Forelimb muscle (tissue), 1 donor: ENCODE data around the gene BCL2L12. TPM values are rescaled to one million over a fixed set of nuclear protein-coding genes. Genes with fewer than 3 reads are reported as not detected.

ENCODE experiments used
- DNase-seq: peaks from one replicate; pipeline ENCODE4 v3.0.0-alpha.2; 2013; ENCODE audit warnings: low read depth
- polyA plus RNA-seq: library from polyadenylated mRNA; unstranded; fragments of 120-200 nt; gene quantifications from one replicate; pipeline ENCODE4 v1.2.1, GENCODE V29; 2013; ENCODE audit not compliant: insufficient read length

The BCL2L12 gene
- polyA plus RNA-seq, 1 donor = 28.4 TPM

DNA sequence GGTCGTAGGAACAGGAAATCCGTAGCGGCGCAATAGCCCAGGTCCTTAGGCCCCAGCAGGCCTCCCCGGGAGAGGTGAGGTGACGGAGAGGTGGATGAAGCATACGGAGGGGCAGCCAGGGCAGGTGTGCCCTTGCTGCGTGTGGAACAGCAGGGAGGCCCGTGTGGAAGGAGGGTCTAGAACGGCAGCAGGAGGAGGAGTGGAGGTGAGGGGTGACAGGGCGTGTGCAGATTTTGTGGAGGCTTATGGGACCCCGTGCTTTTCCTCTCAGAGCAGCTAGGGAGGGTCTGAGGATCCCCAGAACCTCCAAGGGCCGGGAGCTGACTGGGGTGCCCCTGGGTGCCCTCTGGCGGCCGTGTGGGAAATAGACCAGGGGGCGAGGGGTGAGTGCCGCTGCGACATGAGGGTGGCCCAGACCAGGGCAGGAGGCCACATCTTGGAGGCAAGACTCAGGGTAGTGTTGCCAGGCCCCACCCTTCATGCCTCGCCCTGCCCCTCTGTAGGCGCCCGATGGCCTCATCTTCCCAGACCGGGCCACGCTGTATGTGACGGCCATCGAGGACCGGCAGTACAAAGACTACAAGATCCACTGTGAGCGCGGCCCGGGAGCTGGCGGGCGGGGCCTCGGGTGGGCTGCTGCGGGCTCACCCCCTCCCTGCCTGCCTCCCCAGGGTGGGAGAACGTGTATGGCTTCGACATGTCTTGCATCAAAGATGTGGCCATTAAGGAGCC is 18.7 kb downstream of the BCL2L12 start:
- DNase-seq = no peak

GRCh38 chr19:49684983-49685553 is 19.3 kb downstream of the BCL2L12 start:
- DNase-seq = no peak

- DNase-seq = no peak
Observed at GRCh38 chr19:49685845-49686332, 20.2 kb downstream of the BCL2L12 start.

DNA sequence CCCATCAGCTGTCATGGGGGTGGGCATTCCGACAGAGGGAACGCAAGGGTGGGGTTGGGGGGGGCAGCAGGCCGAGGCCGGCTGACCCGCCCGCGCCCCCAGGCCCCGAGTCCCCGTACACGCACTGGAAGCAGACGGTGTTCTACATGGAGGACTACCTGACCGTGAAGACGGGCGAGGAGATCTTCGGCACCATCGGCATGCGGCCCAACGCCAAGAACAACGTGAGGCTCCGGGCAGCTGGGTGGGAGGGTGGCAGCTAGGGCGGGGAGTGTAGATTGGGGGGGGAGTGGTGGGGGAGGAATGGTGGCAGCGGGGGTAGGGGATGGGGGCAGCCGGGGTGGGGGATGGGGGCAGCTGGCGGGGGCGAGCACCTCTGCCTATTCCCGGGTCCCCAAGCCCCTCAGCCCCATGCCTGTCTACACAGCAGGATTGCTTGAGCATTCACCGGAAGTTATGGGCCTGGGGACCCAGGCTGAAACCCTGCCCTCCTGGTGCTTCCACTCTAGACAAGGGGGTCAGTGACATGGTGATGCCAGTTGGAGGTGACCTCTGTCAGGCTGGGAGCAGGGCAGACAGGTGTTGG is 20.9 kb downstream of the BCL2L12 start:
- DNase-seq = no peak

- no peak for DNase-seq
Observed at GRCh38 chr19:49687150-49687549, 21.4 kb downstream of the BCL2L12 start.

DNA sequence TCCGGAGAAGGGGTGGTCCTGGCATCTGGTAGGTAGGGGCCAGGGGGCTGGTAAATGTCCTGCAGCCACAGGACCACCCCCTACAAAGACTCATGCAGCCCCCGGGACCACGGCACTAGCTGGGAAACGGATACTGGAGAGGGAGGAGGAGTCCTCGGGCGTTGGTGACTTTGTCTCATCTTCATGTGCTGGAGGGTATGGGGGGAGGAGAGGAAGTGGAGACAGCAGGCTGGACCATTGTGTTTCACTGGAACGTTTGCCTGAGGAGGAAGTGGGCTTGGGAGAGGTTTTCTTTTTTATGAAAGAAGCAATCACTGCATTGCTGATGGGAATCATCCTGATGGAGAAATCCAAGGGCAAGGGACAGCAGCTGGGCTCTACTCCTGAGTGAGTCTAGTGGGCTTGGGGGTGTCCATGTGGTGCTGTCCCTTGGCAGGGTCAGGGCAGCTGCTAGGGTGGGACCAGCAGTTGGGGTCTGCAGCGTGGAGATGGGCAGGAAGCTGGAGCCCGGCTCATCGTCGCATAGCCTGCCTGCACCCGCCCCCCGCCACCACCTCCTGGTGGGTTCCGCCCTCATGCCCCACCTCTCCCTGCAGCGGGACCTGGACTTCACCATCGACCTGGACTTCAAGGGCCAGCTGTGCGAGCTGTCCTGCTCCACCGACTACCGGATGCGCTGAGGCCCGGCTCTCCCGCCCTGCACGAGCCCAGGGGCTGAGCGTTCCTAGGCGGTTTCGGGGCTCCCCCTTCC is 22.0 kb downstream of the BCL2L12 start:
- no peak for DNase-seq

- DNase-seq = no peak
Observed at GRCh38 chr19:49688531-49689132, 22.9 kb downstream of the BCL2L12 start.

- no peak for DNase-seq
Observed at GRCh38 chr19:49689133-49690078, 23.7 kb downstream of the BCL2L12 start, which contains the start of gene ADM5. TSS of gene ADM5 (plus strand) at chr19:49689594. CDS start at chr19:49689838, 244 bp downstream.

GRCh38 chr19:49690079-49690655 is 24.4 kb downstream of the BCL2L12 start:
- no peak for DNase-seq

- DNase-seq = no peak
Observed at GRCh38 chr19:49690656-49691242, 25.0 kb downstream of the BCL2L12 start, which contains the start of gene CPT1C. TSS of gene CPT1C (plus strand) at chr19:49691116. CDS start at chr19:49692253, 1,137 bp downstream.

- DNase-seq = no peak
Observed at GRCh38 chr19:49691243-49692146, 25.8 kb downstream of the BCL2L12 start.

DNA sequence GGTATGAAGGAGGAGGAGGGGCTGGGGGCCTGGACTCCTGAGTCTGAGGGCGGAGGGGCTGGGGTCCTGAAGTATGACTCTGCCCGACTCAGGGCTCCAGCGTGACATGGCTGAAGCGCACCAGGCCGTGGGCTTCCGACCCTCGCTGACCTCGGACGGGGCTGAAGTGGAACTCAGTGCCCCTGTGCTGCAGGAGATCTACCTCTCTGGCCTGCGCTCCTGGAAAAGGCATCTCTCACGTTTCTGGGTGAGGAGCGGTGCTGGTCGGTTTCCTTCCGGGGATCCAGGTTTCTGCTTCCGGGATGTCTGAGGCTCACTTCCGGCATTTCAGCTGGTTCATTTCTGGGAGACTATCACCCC is 26.4 kb downstream of the BCL2L12 start:
- no peak for DNase-seq

- no peak for DNase-seq
Observed at GRCh38 chr19:49696115-49696514, 30.4 kb downstream of the BCL2L12 start.

- DNase-seq = no peak
Observed at GRCh38 chr19:49696865-49697264, 31.1 kb downstream of the BCL2L12 start.

DNA sequence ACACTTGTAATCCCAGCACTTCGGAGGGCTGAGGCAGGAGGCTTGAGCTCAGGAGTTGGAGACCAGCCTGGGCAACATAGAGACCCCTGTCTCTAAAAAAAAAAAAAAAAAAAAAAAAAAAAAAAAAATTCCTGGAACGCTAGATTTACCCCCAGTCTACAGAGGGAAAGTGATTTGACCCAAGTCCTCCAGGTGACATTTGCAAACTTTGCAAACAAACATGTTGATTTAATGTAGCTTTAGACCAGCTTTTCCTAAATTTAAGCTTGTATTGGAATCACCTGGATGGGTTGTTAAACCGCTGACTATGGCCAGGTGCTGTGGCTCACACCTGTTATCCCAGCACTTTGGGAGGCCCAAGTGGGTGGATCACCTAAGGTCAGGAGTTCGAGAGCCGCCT is 33.6 kb downstream of the BCL2L12 start:
- no peak for DNase-seq

DNA sequence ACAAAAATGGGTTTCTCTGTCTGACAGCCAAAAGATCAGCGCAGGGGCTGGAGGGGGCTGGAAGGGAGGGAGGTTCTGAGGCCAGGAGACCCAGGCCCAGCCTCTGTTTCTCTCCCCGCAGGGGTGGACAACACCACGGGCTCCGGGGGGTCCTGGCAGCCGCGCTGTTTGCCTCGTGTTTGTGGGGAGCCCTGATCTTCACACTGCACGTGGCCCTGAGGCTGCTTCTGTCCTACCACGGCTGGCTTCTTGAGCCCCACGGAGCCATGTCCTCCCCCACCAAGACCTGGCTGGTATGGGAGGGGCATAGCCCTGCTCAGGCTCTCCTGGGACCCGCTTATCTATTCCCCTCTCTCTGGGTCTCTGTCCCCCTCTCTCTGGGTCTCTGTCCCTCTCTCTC is 34.8 kb downstream of the BCL2L12 start:
- DNase-seq = no peak

- DNase-seq = no peak
Observed at GRCh38 chr19:49701271-49701786, 35.6 kb downstream of the BCL2L12 start.

GRCh38 chr19:49704888-49705642 is 39.3 kb downstream of the BCL2L12 start:
- DNase-seq = no peak
